GM19395 (cell line): ENCODE data around the gene SLC19A1.

ENCODE experiments used
- ATAC-seq: cut with Tn5 transposase; IDR thresholded peaks from one replicate; pipeline ENCODE4 v1.9.1; 2021; ENCODE audit warnings: mild to moderate bottlenecking, moderate library complexity; ENCODE audit not compliant: unreplicated experiment

The SLC19A1 gene

DNA sequence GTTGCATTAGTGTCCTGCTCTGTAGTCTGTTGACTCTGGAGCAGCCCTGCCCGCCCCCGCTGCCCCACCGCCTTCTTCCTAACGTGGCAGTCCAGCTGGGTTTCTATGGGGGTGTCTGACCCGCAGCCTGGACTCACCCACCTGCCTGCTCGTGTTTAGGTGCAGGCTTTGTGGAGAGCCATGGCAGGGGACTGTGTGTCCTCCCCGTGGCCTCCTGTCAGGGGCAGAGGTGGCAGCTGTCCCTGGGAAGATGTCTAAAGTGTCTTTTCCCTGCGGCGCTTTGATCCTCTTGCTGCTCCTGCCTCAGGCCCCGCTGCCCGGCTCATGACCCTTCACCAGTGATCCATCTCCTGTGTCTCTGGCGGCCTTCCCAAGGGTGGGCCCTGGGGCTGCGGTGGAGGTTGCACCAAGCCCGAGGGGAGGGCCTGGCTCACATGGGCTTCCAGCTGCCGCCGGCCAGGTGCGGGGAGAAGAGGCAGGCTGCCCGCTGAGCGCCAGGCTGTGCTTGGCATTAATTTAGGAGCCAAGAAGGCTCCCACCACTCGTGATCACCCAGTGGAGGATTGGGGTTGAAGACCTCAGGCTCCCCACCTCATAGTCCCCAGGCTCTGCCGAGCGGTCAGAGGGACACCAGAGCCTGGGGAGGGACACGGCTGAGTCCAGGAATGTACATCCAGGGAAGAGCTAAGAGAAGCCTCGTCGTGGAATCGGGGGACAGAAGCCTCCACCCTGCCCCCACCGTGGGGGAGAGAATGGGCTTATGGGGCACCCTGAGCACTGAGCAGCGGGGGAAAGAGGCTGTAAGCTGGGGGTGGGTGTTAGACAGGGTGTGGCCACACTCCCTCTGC lies 93.2 kb downstream of the SLC19A1 start:
- ATAC-seq = no peak

DNA sequence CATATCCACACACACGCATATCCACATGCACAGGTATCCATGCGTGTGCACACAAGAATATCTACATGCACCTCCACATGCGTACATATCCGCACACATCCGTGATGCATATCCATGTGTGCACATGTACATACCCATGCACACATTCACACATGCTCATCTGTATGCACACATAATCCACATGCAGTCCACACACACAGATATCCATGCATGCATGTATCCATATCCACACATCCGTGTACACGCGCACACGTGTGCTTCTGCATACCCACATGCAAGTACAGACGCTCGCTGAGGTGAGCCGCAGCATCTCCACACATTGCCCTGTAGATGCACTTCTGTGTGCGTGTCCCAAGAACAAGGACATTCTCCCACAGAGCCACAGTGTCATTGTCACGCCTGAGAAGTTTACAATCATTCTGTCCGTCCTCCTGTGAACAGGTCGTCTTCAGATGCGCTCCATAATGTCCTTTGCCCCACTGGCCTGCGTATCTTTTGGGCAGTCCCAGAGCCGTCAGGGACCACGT lies 93.9 kb downstream of the SLC19A1 start:
- no peak for ATAC-seq
